RWPE2 (cell line): ENCODE results near the gene S1PR4.

Experiments
- ATAC-seq: fragments of 200-7000 bp; cut with Tn5 transposase; 3 replicates; pipeline ENCODE4 v1.9.1; 2021; ENCODE audit warnings: low read depth
- DNase-seq: peaks from one replicate; pipeline ENCODE4 v3.0.0-alpha.2; 2020; ENCODE audit warnings: low spot score
- H3K27ac ChIP-seq: fragments of 450-650 bp; 2 replicates; pipeline ENCODE4 v1.5.1; 2017; ENCODE audit warnings: mild to moderate bottlenecking; ENCODE audit not compliant: poor library complexity, severe bottlenecking
- H3K27me3 ChIP-seq: fragments of 250-450 bp; sonication (Bioruptor Pico); 2 replicates; pipeline ENCODE4 v1.5.1; 2021; ENCODE audit warnings: mild to moderate bottlenecking, moderate library complexity; ENCODE audit not compliant: insufficient read depth, poor library complexity, severe bottlenecking
- H3K36me3 ChIP-seq: fragments of 250-450 bp; sonication (Bioruptor Pico); 2 replicates; pipeline ENCODE4 v1.5.1; 2020; ENCODE audit warnings: low read depth, mild to moderate bottlenecking, moderate library complexity
- H3K4me1 ChIP-seq: fragments of 250-450 bp; sonication (Bioruptor Pico); 2 replicates; pipeline ENCODE4 v1.5.1; 2021; ENCODE audit warnings: mild to moderate bottlenecking, moderate library complexity; ENCODE audit not compliant: insufficient read depth, poor library complexity, severe bottlenecking
- H3K4me3 ChIP-seq: fragments of 250-450 bp; sonication (Bioruptor Pico); 2 replicates; pipeline ENCODE4 v1.5.1; 2021; ENCODE audit warnings: mild to moderate bottlenecking, moderate library complexity; ENCODE audit not compliant: severe bottlenecking
- H3K9me3 ChIP-seq: fragments of 250-450 bp; sonication (Bioruptor Pico); 2 replicates; pipeline ENCODE4 v1.5.1; 2021; ENCODE audit warnings: mild to moderate bottlenecking, moderate library complexity; ENCODE audit not compliant: severe bottlenecking
- CTCF ChIP-seq: fragments of 450-650 bp; IDR thresholded peaks from one replicate; pipeline ENCODE4 v1.5.1; 2017; ENCODE audit warnings: mild to moderate bottlenecking, moderate library complexity; ENCODE audit not compliant: poor library complexity, severe bottlenecking

The S1PR4 gene

GRCh38 chr19:3133793-3134116 lies 44.8 kb upstream of the S1PR4 start:
- Histone ChIP-seq H3K27ac (peak overlapping the region; percentile 47), H3K9me3 (no peaks in the 10 kb centered on the region), H3K27me3 (no peaks in the 10 kb centered on the region), H3K4me1 (peaks cover 9% of the 10 kb centered on the region), H3K4me3 (no peak overlapping the region), H3K36me3 (peaks cover 12% of the 10 kb centered on the region)
- no peak for TF ChIP-seq CTCF
- ATAC-seq (no peak), DNase-seq (no peak)

GRCh38 chr19:3135961-3136683 lies 42.4 kb upstream of the S1PR4 start, which contains the start of gene GNA15:
TSS of gene GNA15 (plus strand) at chr19:3136033. CDS start at chr19:3136451, 418 bp downstream.
- Histone ChIP-seq H3K27me3 (no peaks in the 10 kb centered on the region), H3K36me3 (peaks cover 26% of the 10 kb centered on the region), H3K27ac (peak within 1 kb of the TSS; percentile 93), H3K9me3 (no peaks in the 10 kb centered on the region), H3K4me1 (peaks cover 8% of the 10 kb centered on the region), H3K4me3 (peak within 1 kb of the TSS; percentile 87)
- ATAC-seq (peak; percentile 61), DNase-seq (peak; percentile 65)
- TF ChIP-seq CTCF = no peak

- Histone ChIP-seq H3K36me3 (peaks cover 30% of the 10 kb centered on the region), H3K27me3 (no peaks in the 10 kb centered on the region), H3K4me1 (peaks cover 13% of the 10 kb centered on the region), H3K4me3 (peak overlapping the region; percentile 87), H3K9me3 (no peaks in the 10 kb centered on the region), H3K27ac (peak overlapping the region; percentile 93)
- DNase-seq = peak; percentile 84
- ATAC-seq = peak; percentile 93
- TF ChIP-seq CTCF = no peak
Measured at GRCh38 chr19:3136684-3137055, 41.9 kb upstream of the S1PR4 start.

DNA sequence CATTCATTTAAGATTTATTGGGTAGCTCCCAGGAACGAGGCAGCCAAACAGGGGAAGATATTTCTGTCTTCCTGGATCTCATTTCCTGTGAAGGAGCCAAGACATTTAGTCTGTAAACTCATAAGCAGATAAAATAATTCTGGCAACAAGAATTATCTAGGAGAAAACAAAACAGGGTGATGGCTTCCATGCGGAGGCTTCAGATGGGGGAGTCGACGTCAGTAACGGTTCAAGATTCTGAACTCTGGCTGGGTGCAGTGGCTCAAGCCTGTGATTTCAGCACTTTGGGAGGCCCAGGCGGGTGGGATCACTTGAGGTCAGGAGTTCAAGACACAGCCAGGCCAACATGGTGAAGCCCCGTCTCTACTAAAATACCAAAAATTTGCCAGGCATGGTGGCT lies 41.5 kb upstream of the S1PR4 start:
- Histone ChIP-seq H3K27ac (peak overlapping the region; percentile 93), H3K27me3 (no peaks in the 10 kb centered on the region), H3K9me3 (no peaks in the 10 kb centered on the region), H3K4me3 (peak overlapping the region; percentile 87), H3K4me1 (peaks cover 15% of the 10 kb centered on the region), H3K36me3 (peaks cover 30% of the 10 kb centered on the region)
- DNase-seq (no peak), ATAC-seq (no peak)
- no peak for TF ChIP-seq CTCF

DNA sequence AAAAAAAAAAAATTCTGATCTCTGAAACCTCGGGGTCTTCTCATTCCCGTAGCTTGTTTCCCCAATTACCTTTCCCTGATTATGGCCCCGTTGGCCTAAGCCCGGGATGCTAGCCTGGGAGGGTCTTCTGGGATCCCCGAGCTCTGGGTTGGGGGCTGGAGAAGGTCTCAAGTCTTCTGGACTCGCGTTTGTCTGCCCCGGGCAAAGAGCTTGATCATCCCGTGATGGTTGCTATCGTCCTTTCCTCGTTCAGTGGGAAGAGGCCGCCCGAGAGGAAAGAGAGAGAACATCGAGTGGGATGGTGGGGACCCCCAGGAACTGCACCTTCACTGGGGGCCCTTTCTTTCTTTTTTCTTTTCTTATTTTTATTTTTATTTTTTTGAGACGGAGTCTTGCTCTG lies 40.3 kb upstream of the S1PR4 start:
- Histone ChIP-seq H3K27ac (peak overlapping the region; percentile 93), H3K4me3 (no peak overlapping the region), H3K27me3 (no peaks in the 10 kb centered on the region), H3K9me3 (no peaks in the 10 kb centered on the region), H3K36me3 (peaks cover 37% of the 10 kb centered on the region), H3K4me1 (peaks cover 22% of the 10 kb centered on the region)
- DNase-seq (no peak), ATAC-seq (no peak)
- no peak for TF ChIP-seq CTCF
